Pericardium fibroblast (primary cell): Measurements from ENCODE around the gene IPO5. TPM values are rescaled to one million over a fixed set of nuclear protein-coding genes. Genes with fewer than 3 reads are reported as not detected.

Source experiments
- total RNA-seq: library from RNA; depleted of rRNA; stranded (reverse); fragments of >200 nt; gene quantifications from 2 replicates; pipeline ENCODE4 v1.2.3, GENCODE V29; 2015

IPO5 gene
- 141 and 150 TPM in 2 replicates for total RNA-seq

DNA sequence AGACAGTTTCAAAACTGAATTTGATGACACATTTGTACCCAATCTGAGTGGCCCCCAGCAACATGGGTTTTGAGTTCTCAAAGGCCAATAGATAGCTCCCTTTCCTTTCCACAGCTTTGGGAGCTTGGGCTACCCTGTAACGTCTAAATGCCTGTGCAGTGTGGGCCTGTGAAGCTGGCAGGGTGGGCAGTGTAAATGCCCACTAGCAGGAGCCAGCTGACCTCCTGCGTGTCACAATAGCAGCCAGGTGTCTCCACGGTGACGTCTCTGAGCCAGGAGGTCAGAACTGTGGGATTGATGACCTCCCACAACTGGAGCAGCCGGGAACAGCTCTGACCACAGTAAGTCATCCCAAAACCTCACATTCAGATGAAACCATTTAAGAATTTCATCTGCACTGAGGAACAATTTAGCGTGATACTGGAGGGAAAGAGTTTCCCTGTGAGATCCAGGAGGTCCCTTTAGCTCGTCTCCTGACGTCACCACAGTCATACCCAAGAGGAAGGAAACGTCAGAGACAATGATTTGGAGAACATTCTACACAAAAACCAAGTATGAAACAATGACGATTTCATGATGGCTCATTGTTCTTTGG lies at the start of gene IPO5:
Gene IPO5, plus strand, starts transcription at position 300 of the 595 bp plus-strand sequence. CDS start 23,022 bp downstream, outside the sequence.

Other genes with a start within 250 kb of the IPO5 start
- gene FARP1, start 189.4 kb downstream of the IPO5 start, total RNA-seq: 11.4 and 29.6 TPM in 2 replicates
- gene RNF113B, start 223.6 kb downstream of the IPO5 start, total RNA-seq: not detected in 2 replicates